HEK293 (cell line): ENCODE data around the gene SLU7.

Source experiments
- CTCF ChIA-PET: fragments of 350-600 bp; formaldehyde crosslinking; extraction: SDS; loops from one replicate; lab custom pipeline; 2021; ENCODE audit warnings: antibody characterized with exemption; lab: Yijun Ruan, JAX
- POLR2A ChIA-PET: fragments of 300-600 bp; formaldehyde crosslinking; extraction: SDS; loops from one replicate; lab custom pipeline; 2020; ENCODE audit warnings: antibody characterized with exemption, inconsistent platforms; lab: Yijun Ruan, JAX
- H3K27ac ChIP-seq: fragments of 200-500 bp; sonication (Bioruptor generic); 2 replicates; pipeline ENCODE4 v1.5.1; 2014; ENCODE audit warnings: low read depth, low read length, control low read depth, inconsistent platforms; ENCODE audit errors: extremely low read depth
- H3K36me3 ChIP-seq, 2 experiments: fragments of 200-500 bp in 1 of 2; sonication (Bioruptor generic) in 1 of 2; 1 replicate in 1 of 2; 2 replicates in 1 of 2; pipeline ENCODE4 v1.5.1; 2014 to 2017; ENCODE audit warnings: inconsistent platforms in 2 of 2, low read length in 2 of 2; ENCODE audit not compliant: control insufficient read depth in 2 of 2, insufficient read depth in 1 of 2
- H3K4me1 ChIP-seq: fragments of 200-500 bp; sonication (Bioruptor generic); 2 replicates; pipeline ENCODE4 v1.5.1; 2014; ENCODE audit warnings: mild to moderate bottlenecking, low read length, inconsistent platforms; ENCODE audit not compliant: control insufficient read depth, insufficient read depth
- H3K4me3 ChIP-seq: 2 replicates; pipeline ENCODE4 v1.5.1; 2011; ENCODE audit warnings: low read depth, mild to moderate bottlenecking, control low read depth, low read length, moderate library complexity
- H3K9me3 ChIP-seq: fragments of 200-500 bp; sonication (Bioruptor generic); 2 replicates; pipeline ENCODE4 v1.5.1; 2014; ENCODE audit warnings: low read depth, low read length, inconsistent platforms; ENCODE audit not compliant: control insufficient read depth, insufficient read depth
- AEBP2 ChIP-seq: fragments of 450-650 bp; formaldehyde crosslinking; IDR thresholded peaks from 2 replicates; pipeline ENCODE4 v1.5.1; 2016; ENCODE audit warnings: missing biosample characterization, missing genetic modification characterization, borderline replicate concordance
- FEZF1 ChIP-seq: fragments of 450-650 bp; formaldehyde crosslinking; IDR thresholded peaks from 2 replicates; pipeline ENCODE4 v1.5.1; 2016; ENCODE audit warnings: missing biosample characterization, missing genetic modification characterization
- GLIS2 ChIP-seq: fragments of 450-650 bp; formaldehyde crosslinking; IDR thresholded peaks from 2 replicates; pipeline ENCODE4 v1.5.1; 2016; ENCODE audit warnings: missing biosample characterization, missing genetic modification characterization
- HOXA7 ChIP-seq: sonication (generic); formaldehyde crosslinking; IDR thresholded peaks from 2 replicates; pipeline ENCODE4 v1.8.1; 2022; ENCODE audit warnings: missing genetic modification reagents, borderline replicate concordance
- KLF7 ChIP-seq: fragments of 450-650 bp; formaldehyde crosslinking; IDR thresholded peaks from 2 replicates; pipeline ENCODE4 v1.5.1; 2016; ENCODE audit warnings: missing biosample characterization, missing genetic modification characterization, borderline replicate concordance
- TCF7L2 ChIP-seq: IDR thresholded peaks from 2 replicates; pipeline ENCODE4 v1.6.1; 2011; ENCODE audit warnings: low read depth, mild to moderate bottlenecking, inconsistent platforms, low read length, moderate library complexity, borderline replicate concordance
- YY2 ChIP-seq: fragments of 450-650 bp; formaldehyde crosslinking; IDR thresholded peaks from 2 replicates; pipeline ENCODE4 v1.5.1; 2016; ENCODE audit warnings: missing biosample characterization, missing genetic modification characterization
- ZBTB6 ChIP-seq: fragments of 450-650 bp; formaldehyde crosslinking; IDR thresholded peaks from 2 replicates; pipeline ENCODE4 v1.5.1; 2017; ENCODE audit warnings: missing biosample characterization, missing genetic modification characterization
- ZFP37 ChIP-seq: fragments of 450-650 bp; formaldehyde crosslinking; IDR thresholded peaks from 2 replicates; pipeline ENCODE4 v1.5.1; 2016; ENCODE audit warnings: missing biosample characterization, missing genetic modification characterization
- ZNF223 ChIP-seq: fragments of 450-650 bp; formaldehyde crosslinking; IDR thresholded peaks from 2 replicates; pipeline ENCODE4 v1.5.1; 2016; ENCODE audit warnings: missing biosample characterization, missing genetic modification characterization
- ZNF350 ChIP-seq: fragments of 450-650 bp; formaldehyde crosslinking; IDR thresholded peaks from 2 replicates; pipeline ENCODE4 v1.5.0; 2017; ENCODE audit warnings: missing biosample characterization, mild to moderate bottlenecking, missing genetic modification characterization
- ZNF354C ChIP-seq: fragments of 450-650 bp; formaldehyde crosslinking; IDR thresholded peaks from 2 replicates; pipeline ENCODE4 v1.5.1; 2016; ENCODE audit warnings: missing biosample characterization, missing genetic modification characterization, low read depth, borderline replicate concordance
- ZNF366 ChIP-seq: fragments of 450-650 bp; formaldehyde crosslinking; conservative IDR thresholded peaks from 2 replicates; pipeline ENCODE4 v1.5.1; 2016; ENCODE audit warnings: missing biosample characterization, missing genetic modification characterization
- ZNF37A ChIP-seq: fragments of 450-650 bp; IDR thresholded peaks from 2 replicates; pipeline ENCODE4 v1.5.1; 2018; ENCODE audit warnings: missing biosample characterization, missing genetic modification characterization
- ZNF394 ChIP-seq: fragments of 450-650 bp; formaldehyde crosslinking; IDR thresholded peaks from 2 replicates; pipeline ENCODE4 v1.5.1; 2016; ENCODE audit warnings: missing biosample characterization, missing genetic modification characterization, mild to moderate bottlenecking, moderate library complexity, borderline replicate concordance
- ZNF404 ChIP-seq: fragments of 450-650 bp; formaldehyde crosslinking; IDR thresholded peaks from 2 replicates; pipeline ENCODE4 v1.5.1; 2017; ENCODE audit warnings: missing biosample characterization, missing genetic modification characterization
- ZNF433 ChIP-seq: fragments of 450-650 bp; formaldehyde crosslinking; IDR thresholded peaks from 2 replicates; pipeline ENCODE4 v1.5.1; 2016; ENCODE audit warnings: missing biosample characterization, missing genetic modification characterization, low read depth
- ZNF600 ChIP-seq: fragments of 450-650 bp; formaldehyde crosslinking; IDR thresholded peaks from 2 replicates; pipeline ENCODE4 v1.5.1; 2016; ENCODE audit warnings: missing biosample characterization, missing genetic modification characterization
- ZNF658 ChIP-seq: fragments of 450-650 bp; formaldehyde crosslinking; IDR thresholded peaks from 2 replicates; pipeline ENCODE4; 2016; ENCODE audit warnings: missing biosample characterization, missing genetic modification characterization
- ZNF768 ChIP-seq: fragments of 450-650 bp; formaldehyde crosslinking; IDR thresholded peaks from 2 replicates; pipeline ENCODE4 v1.5.1; 2018; ENCODE audit warnings: missing biosample characterization, mild to moderate bottlenecking, missing genetic modification characterization
- ZNF776 ChIP-seq: fragments of 450-650 bp; formaldehyde crosslinking; IDR thresholded peaks from 2 replicates; pipeline ENCODE4 v1.5.0; 2017; ENCODE audit warnings: missing biosample characterization, missing genetic modification characterization, borderline replicate concordance
- ZNF830 ChIP-seq: fragments of 450-650 bp; IDR thresholded peaks from 2 replicates; pipeline ENCODE4 v1.5.0; 2018; ENCODE audit warnings: missing biosample characterization, missing genetic modification characterization, low read depth, mild to moderate bottlenecking, moderate library complexity
- TF ChIP-seq, protein P1 (sequence below): fragments of 450-650 bp; formaldehyde crosslinking; IDR thresholded peaks from 2 replicates; pipeline ENCODE4 v1.5.1; 2016; ENCODE audit warnings: missing biosample characterization, missing genetic modification characterization
- TF ChIP-seq, protein P2 (sequence below): fragments of 450-650 bp; formaldehyde crosslinking; IDR thresholded peaks from 2 replicates; pipeline ENCODE4 v1.5.1; 2016; ENCODE audit warnings: missing biosample characterization, missing genetic modification characterization

Gene SLU7

GRCh38 chr5:160453751-160454150 lies 34.9 kb upstream of the SLU7 start (continued):
- no peak for TF ChIP-seq HOXA7
- TF ChIP-seq ZNF223 (tag by site-specific recombination), result no peak
- no peak for TF ChIP-seq ZNF394 (tag by site-specific recombination)
- TF ChIP-seq ZNF37A, result no peak
- TF ChIP-seq ZNF658 (tag by site-specific recombination), result no peak

DNA sequence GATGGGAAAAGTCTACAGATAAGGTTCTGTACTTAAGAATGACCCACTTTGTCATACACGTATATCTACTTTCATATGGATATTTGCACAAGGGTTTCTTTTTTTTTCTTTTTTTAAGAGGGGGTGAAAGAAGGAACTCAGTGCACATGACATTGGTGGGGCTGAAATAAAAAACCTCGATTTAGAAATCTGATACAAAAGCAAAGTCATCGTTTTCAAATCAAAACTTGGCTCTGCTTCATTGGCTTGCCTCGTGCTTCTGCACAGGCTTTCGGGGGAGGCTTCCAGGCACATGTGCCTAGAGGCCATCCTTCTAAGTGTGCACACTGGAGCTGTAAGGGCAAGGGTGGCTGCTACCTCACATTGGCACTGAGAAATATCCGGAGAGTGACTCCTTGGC lies 33.9 kb upstream of the SLU7 start:
- CTCF ChIA-PET, result interaction anchor here (0.7 to 3.3 kb wide), 2 partner anchors 14 to 223 kb away, joined by 3 to 29 read pairs; no protein-coding TSS in a partner anchor
- TF ChIP-seq, protein P1, sequence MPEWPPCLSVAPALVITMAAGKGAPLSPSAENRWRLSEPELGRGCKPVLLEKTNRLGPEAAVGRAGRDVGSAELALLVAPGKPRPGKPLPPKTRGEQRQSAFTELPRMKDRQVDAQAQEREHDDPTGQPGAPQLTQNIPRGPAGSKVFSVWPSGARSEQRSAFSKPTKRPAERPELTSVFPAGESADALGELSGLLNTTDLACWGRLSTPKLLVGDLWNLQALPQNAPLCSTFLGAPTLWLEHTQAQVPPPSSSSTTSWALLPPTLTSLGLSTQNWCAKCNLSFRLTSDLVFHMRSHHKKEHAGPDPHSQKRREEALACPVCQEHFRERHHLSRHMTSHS (tag by site-specific recombination), result no peak
- TF ChIP-seq ZNF768 (no peak), ZNF776 (tag by site-specific recombination) (no peak), ZNF433 (no peak), AEBP2 (tag by site-specific recombination) (no peak), ZNF350 (tag by site-specific recombination) (no peak)
- TF ChIP-seq, all 188 proteins: peak for 0
- Histone ChIP-seq H3K36me3 (no peaks in the 10 kb centered on the region), H3K9me3 (no peaks in the 10 kb centered on the region), H3K4me1 (no peaks in the 10 kb centered on the region), H3K4me3 (no peak overlapping the region), H3K27ac (no peak overlapping the region)
- POLR2A ChIA-PET, result no interaction called here

DNA sequence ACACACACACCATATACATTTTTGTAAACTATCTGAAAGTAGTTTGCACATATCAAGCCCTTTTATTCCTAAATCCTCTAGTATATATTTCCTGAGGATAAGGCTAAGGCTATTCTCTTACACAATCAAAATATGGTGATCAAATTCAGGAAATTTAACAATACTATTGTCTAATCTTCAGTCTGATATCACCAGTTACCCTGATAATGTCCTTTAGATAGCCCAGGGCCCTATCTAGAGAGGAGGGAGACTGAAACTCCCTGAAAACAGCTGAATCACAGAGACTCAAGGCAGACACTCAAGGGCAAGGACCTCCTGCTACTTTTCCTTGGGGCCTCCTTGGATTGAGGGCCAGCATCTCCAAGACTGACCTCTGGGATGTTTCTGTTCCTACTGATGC lies 33.2 kb upstream of the SLU7 start:
- Histone ChIP-seq H3K9me3 (no peaks in the 10 kb centered on the region), H3K36me3 (no peaks in the 10 kb centered on the region), H3K4me3 (no peak overlapping the region), H3K4me1 (no peaks in the 10 kb centered on the region), H3K27ac (no peak overlapping the region)
- ChIA-PET POLR2A (no interaction called here), CTCF (interaction anchor here (3.3 kb wide), 1 partner anchor 13 kb away, joined by 29 read pairs; no protein-coding TSS in a partner anchor)
- TF ChIP-seq GLIS2 (tag by site-specific recombination) (no peak), FEZF1 (no peak), KLF7 (tag by site-specific recombination) (no peak)

GRCh38 chr5:160451281-160451680 lies 32.4 kb upstream of the SLU7 start:
- Histone ChIP-seq H3K4me3 (no peak overlapping the region), H3K4me1 (no peaks in the 10 kb centered on the region), H3K27ac (no peak overlapping the region), H3K9me3 (no peaks in the 10 kb centered on the region), H3K36me3 (no peaks in the 10 kb centered on the region)
- ChIA-PET CTCF (interaction anchor here (3.3 kb wide), 1 partner anchor 12 kb away, joined by 29 read pairs; no protein-coding TSS in a partner anchor), POLR2A (no interaction called here)
- TF ChIP-seq ZNF830 (tag by site-specific recombination) (no peak), ZNF404 (no peak), ZNF768 (no peak), KLF7 (tag by site-specific recombination) (no peak), HOXA7 (no peak), ZBTB6 (tag by site-specific recombination) (no peak), ZFP37 (tag by site-specific recombination) (no peak), ZNF600 (tag by site-specific recombination) (no peak), ZNF354C (tag by site-specific recombination) (no peak), ZNF366 (no peak), YY2 (tag by site-specific recombination) (no peak), TCF7L2 (no peak)
- TF ChIP-seq, protein P2, sequence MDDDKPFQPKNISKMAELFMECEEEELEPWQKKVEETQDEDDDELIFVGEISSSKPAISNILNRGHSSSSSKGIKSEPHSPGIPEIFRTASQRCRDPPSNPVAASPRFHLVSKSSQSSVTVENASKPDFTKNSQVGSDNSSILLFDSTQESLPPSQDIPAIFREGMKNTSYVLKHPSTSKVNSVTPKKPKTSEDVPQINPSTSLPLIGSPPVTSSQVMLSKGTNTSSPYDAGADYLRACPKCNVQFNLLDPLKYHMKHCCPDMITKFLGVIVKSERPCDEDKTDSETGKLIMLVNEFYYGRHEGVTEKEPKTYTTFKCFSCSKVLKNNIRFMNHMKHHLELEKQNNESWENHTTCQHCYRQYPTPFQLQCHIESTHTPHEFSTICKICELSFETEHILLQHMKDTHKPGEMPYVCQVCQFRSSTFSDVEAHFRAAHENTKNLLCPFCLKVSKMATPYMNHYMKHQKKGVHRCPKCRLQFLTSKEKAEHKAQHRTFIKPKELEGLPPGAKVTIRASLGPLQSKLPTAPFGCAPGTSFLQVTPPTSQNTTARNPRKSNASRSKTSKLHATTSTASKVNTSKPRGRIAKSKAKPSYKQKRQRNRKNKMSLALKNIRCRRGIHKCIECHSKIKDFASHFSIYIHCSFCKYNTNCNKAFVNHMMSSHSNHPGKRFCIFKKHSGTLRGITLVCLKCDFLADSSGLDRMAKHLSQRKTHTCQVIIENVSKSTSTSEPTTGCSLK (tag by site-specific recombination), result no peak
